K562 (cell line): ENCODE measurements around the gene SLC39A9. TPM values are rescaled to one million over a fixed set of nuclear protein-coding genes. Genes with fewer than 3 reads are reported as not detected.

Source experiments
- ATAC-seq: fragments of 200-7000 bp; cut with Tn5 transposase; 3 replicates; pipeline ENCODE4 v1.9.1; 2020; ENCODE audit warnings: moderate library complexity
- BruUV-seq: library from RNA; stranded (reverse); fragments of 400-500 nt; replicated peaks from 2 replicates; lab custom pipeline; 2021; lab: Mats Ljungman, UMichigan
- CTCF ChIA-PET: fragments of 300-600 bp; formaldehyde crosslinking; extraction: SDS; loops from one replicate; lab custom pipeline; 2021; ENCODE audit warnings: low intra/inter-chr PET ratio; lab: Yijun Ruan, JAX
- POLR2A ChIA-PET: fragments of 300-600, 350-650 bp; sonication (Branson Sonifier 250); formaldehyde crosslinking; extraction: SDS; loops from one replicate; lab custom pipeline; 2021; ENCODE audit warnings: antibody characterized with exemption, inconsistent platforms; lab: Yijun Ruan, JAX
- DNase-seq, 4 experiments: peaks; one replicate each; pipeline versions ENCODE4 v3.0.0 to v3.0.0-alpha.2; 2011 to 2018; ENCODE audit warnings: low spot score in 3 of 4, mixed read lengths in 3 of 4; ENCODE audit errors: extremely low read depth in 1 of 4
- FAIRE-seq: peaks from 2 replicates; lab custom pipeline; 2011; peaks lifted over from hg19 to GRCh38; lab: Jason Lieb, UNC
- H2AFZ ChIP-seq: 2 replicates; pipeline ENCODE4 v1.6.0; 2011; ENCODE audit warnings: low read depth, low read length, control low read depth, inconsistent platforms
- H3K27ac ChIP-seq: fragments of 200-600 bp; 3 replicates; pipeline ENCODE4 v1.8.0; 2011; ENCODE audit warnings: low read depth, mild to moderate bottlenecking, control low read depth, inconsistent platforms, low read length, moderate library complexity, mixed read lengths; ENCODE audit errors: extremely low read depth
- H3K27me3 ChIP-seq, 2 experiments: fragments of 300-600 bp in 1 of 2; 2 replicates in 1 of 2; 3 replicates in 1 of 2; pipeline versions ENCODE4 v1.6.0 to v1.8.0; 2011; ENCODE audit warnings: inconsistent platforms in 2 of 2, low read length in 2 of 2, mild to moderate bottlenecking in 1 of 2, mixed read lengths in 1 of 2, moderate library complexity in 1 of 2; ENCODE audit not compliant: control insufficient read depth in 2 of 2, insufficient read depth in 2 of 2
- H3K36me3 ChIP-seq: fragments of 300-600 bp; 3 replicates; pipeline ENCODE4 v1.8.0; 2011; ENCODE audit warnings: mild to moderate bottlenecking, low read length, inconsistent platforms; ENCODE audit not compliant: control insufficient read depth, insufficient read depth
- H3K4me1 ChIP-seq, 2 experiments: fragments of 200-600 bp in 1 of 2; replicated peaks in 1 of 2; 2 replicates in 1 of 2; 3 replicates in 1 of 2; pipeline versions ENCODE4 v1.5.1 to v1.8.0; 2011; ENCODE audit warnings: inconsistent platforms in 2 of 2, low read length in 2 of 2, mild to moderate bottlenecking in 1 of 2, mixed read lengths in 1 of 2, moderate library complexity in 1 of 2; ENCODE audit not compliant: control insufficient read depth in 2 of 2, insufficient read depth in 2 of 2
- H3K4me2 ChIP-seq: 2 replicates; pipeline ENCODE4 v1.6.1; 2011; ENCODE audit warnings: low read length, control low read depth, inconsistent platforms, mixed read lengths; ENCODE audit not compliant: insufficient read depth
- H3K4me3 ChIP-seq: fragments of 200-600 bp; sonication (generic), shearing (Covaris generic); 2 replicates; pipeline ENCODE4 v1.5.1; 2016; ENCODE audit warnings: control low read depth, inconsistent platforms
- H3K79me2 ChIP-seq: fragments of 200-600 bp; 3 replicates; pipeline ENCODE4 v1.8.0; 2011; ENCODE audit warnings: low read length, inconsistent platforms; ENCODE audit not compliant: control insufficient read depth, insufficient read depth
- H3K9ac ChIP-seq, 2 experiments: 2 replicates each; pipeline versions ENCODE4 v1.6.0 to v1.6.1; 2011; ENCODE audit warnings: low read depth in 2 of 2, low read length in 2 of 2, control low read depth in 1 of 2, inconsistent platforms in 1 of 2, mild to moderate bottlenecking in 1 of 2, mixed read lengths in 1 of 2; ENCODE audit not compliant: insufficient read depth in 1 of 2
- H3K9me1 ChIP-seq: one replicate; pipeline ENCODE4 v1.6.0; 2011; ENCODE audit warnings: inconsistent platforms, mild to moderate bottlenecking, low read length, moderate library complexity; ENCODE audit not compliant: control insufficient read depth, insufficient read depth
- H3K9me3 ChIP-seq: replicated peaks from 2 replicates; pipeline ENCODE4 v1.5.1; 2011; ENCODE audit warnings: low read depth, low read length, inconsistent platforms; ENCODE audit not compliant: control insufficient read depth, insufficient read depth
- H4K20me1 ChIP-seq: replicated peaks from 2 replicates; pipeline ENCODE4 v1.6.1; 2011; ENCODE audit warnings: low read length, inconsistent platforms, mixed read lengths; ENCODE audit not compliant: control insufficient read depth, insufficient read depth
- CBX8 ChIP-seq: fragments of 200-600 bp; sonication (generic); IDR thresholded peaks from 2 replicates; pipeline ENCODE4 v1.6.1; 2012; ENCODE audit warnings: borderline replicate concordance, mixed run types, low read depth, mild to moderate bottlenecking, moderate library complexity, mixed read lengths, low read length, control low read depth, inconsistent platforms; ENCODE audit not compliant: poor library complexity, severe bottlenecking; ENCODE audit errors: extremely low read depth
- ELF4 ChIP-seq: fragments of 450-650 bp; formaldehyde crosslinking; IDR thresholded peaks from 2 replicates; pipeline ENCODE4 v1.4.0; 2022; ENCODE audit warnings: missing genetic modification characterization
- ESRRA ChIP-seq: fragments of 450-650 bp; IDR thresholded peaks from 2 replicates; pipeline ENCODE4 v1.6.1; 2014; ENCODE audit warnings: low read depth, mild to moderate bottlenecking, moderate library complexity, borderline replicate concordance
- HMG20B ChIP-seq: fragments of 250-450 bp; sonication (Bioruptor Pico); IDR thresholded peaks from 2 replicates; pipeline ENCODE4 v1.5.0; 2021; ENCODE audit warnings: mild to moderate bottlenecking
- MGA ChIP-seq: fragments of 450-650 bp; IDR thresholded peaks from 2 replicates; pipeline ENCODE4 v1.6.1; 2016; ENCODE audit warnings: mild to moderate bottlenecking, moderate library complexity
- NRF1 ChIP-seq, 2 experiments: fragments of 450-650 bp; IDR thresholded peaks in 1 of 2; conservative IDR thresholded peaks in 1 of 2; 2 replicates each; pipeline ENCODE4 v1.6.1; 2014; ENCODE audit warnings: mild to moderate bottlenecking in 2 of 2
- SPI1 ChIP-seq: IDR thresholded peaks from 2 replicates; pipeline ENCODE4 v1.6.1; 2011; ENCODE audit warnings: low read depth, low read length, control low read depth, borderline replicate concordance
- XRCC5 ChIP-seq: fragments of 200-400 bp; formaldehyde crosslinking; IDR thresholded peaks from 2 replicates; pipeline ENCODE4 v1.6.1; 2017; ENCODE audit warnings: low read depth, mild to moderate bottlenecking, low read length
- ZNF77 ChIP-seq: fragments of 250-450 bp; sonication (Bioruptor Pico); IDR thresholded peaks from 2 replicates; pipeline ENCODE4 v1.5.0; 2020
- WGBS: fragments of 100-300 bp; shearing (Covaris generic); methylation state at CpG from one replicate; pipeline ENCODE4 v1.1.6; 2016; ENCODE audit warnings: low coverage, mixed read lengths; ENCODE audit not compliant: insufficient coverage; ENCODE audit errors: missing lambda C conversion rate; 5-methylcytosine and 5-hydroxymethylcytosine counted together
- in situ Hi-C: fragments of 300-500 bp; cut with MboI; formaldehyde crosslinking; loops from 4 replicates; pipeline ENCODE4 v1.15.0; 2018; ENCODE audit warnings: inconsistent platforms, mixed read lengths
- intact Hi-C: fragments of 100-400 bp; cut with micrococcal nuclease; formaldehyde crosslinking; loops from 2 replicates; pipeline ENCODE4 v1.14.2; 2022
- polyA plus RNA-seq, 8 experiments: library from polyadenylated mRNA; depleted of rRNA in 4 of 8; stranded (reverse) in 5 of 8; unstranded in 3 of 8; fragments of >200 nt; fragmentation: Nextera tagmentation in 2 of 8; fragmentation: Illumina TruSeq in 1 of 8; extraction: Ambion mirVana in 2 of 8; extraction: Trizol in 1 of 8; gene quantifications; 2 replicates each; pipeline versions ENCODE4 v1.2.1 to v1.2.3, GENCODE V29; 2011 to 2014; ENCODE audit warnings: inconsistent platforms in 1 of 8, missing spikeins in 1 of 8
- total RNA-seq, 7 experiments: library from RNA; depleted of rRNA in 6 of 7; stranded (reverse); fragments of >200 nt in 6 of 7; fragmentation: Illumina TruSeq in 2 of 7; extraction: Trizol in 2 of 7; gene quantifications; 2 replicates each; pipeline versions ENCODE4 v1.2.1 to v1.2.3, GENCODE V29; 2011 to 2021; ENCODE audit warnings: low replicate concordance in 1 of 7
- TF ChIP-seq, protein P1 (sequence below): fragments of 250-450 bp; sonication (Bioruptor Pico); IDR thresholded peaks from 2 replicates; pipeline ENCODE4 v1.8.0; 2022; ENCODE audit warnings: inconsistent platforms, mild to moderate bottlenecking, moderate library complexity, borderline replicate concordance

SLC39A9 gene
- total and polyA plus RNA-seq, 9 of the 15 experiments (the other 6 are each of a cell fraction or from before 2014, with no cell fraction given): 18.4 to 66.0 (median 32.5) TPM

GRCh38 chr14:69401841-69402240, 3.3 kb downstream of the SLC39A9 start:
- Histone ChIP-seq H3K4me1 (peaks cover 0 to 3% of the 10 kb centered on the region in 2 experiments; a peak in 2 of 5 replicates), H3K79me2 (peaks cover 86% of the 10 kb centered on the region), H3K4me3 (no peak overlapping the region; the same call in 1 of the 2 replicates), H4K20me1 (peaks cover 2% of the 10 kb centered on the region; the same call in 1 of the 2 replicates), H3K4me2 (peak overlapping the region; percentile 52), H3K9me3 (no peaks in the 10 kb centered on the region), H3K9me1 (no peaks in the 10 kb centered on the region), H2AFZ (no peak overlapping the region), H3K27me3 (no peaks in the 10 kb centered on the region), H3K27ac (no peak overlapping the region), H3K36me3 (peaks cover 7% of the 10 kb centered on the region; the same call in 2 of the 3 replicates), H3K9ac (peak overlapping the region in 1 of 2 experiments; percentile 94; a peak in 1 of 4 replicates)
- POLR2A ChIA-PET: no interaction called here
- DNase-seq (no peak), FAIRE-seq (no peak), ATAC-seq (no peak)
- CTCF ChIA-PET: interaction anchor here (0.7 kb wide), 1 partner anchor 241 kb away, joined by 3 read pairs; no protein-coding TSS in a partner anchor
- intact Hi-C loops (no loop called here), in situ Hi-C loops (no loop called here)
- WGBS: 17% methylated on average over 2 of the region's 2 CpGs
- BruUV-seq: no TSS peak
- no peak for TF ChIP-seq CBX8
- no peak for TF ChIP-seq ZNF77 (CRISPR knock-in tag)
- no peak for TF ChIP-seq HMG20B
- TF ChIP-seq ELF4 (CRISPR knock-in tag): no peak
- TF ChIP-seq NRF1 (conservative IDR thresholded peaks at IDR 0.05 in 1 of 2, IDR thresholded peaks at IDR 0.05 in 1 of 2): no peak
- no peak for TF ChIP-seq MGA
- no peak for TF ChIP-seq XRCC5
- TF ChIP-seq ESRRA: no peak
- TF ChIP-seq, protein P1, sequence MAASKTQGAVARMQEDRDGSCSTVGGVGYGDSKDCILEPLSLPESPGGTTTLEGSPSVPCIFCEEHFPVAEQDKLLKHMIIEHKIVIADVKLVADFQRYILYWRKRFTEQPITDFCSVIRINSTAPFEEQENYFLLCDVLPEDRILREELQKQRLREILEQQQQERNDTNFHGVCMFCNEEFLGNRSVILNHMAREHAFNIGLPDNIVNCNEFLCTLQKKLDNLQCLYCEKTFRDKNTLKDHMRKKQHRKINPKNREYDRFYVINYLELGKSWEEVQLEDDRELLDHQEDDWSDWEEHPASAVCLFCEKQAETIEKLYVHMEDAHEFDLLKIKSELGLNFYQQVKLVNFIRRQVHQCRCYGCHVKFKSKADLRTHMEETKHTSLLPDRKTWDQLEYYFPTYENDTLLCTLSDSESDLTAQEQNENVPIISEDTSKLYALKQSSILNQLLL (CRISPR knock-in tag): no peak
- no peak for TF ChIP-seq SPI1
